Ascending aorta (tissue), 2 donors: ENCODE data around the gene AKT3. TPM values are rescaled to one million over a fixed set of nuclear protein-coding genes. Genes with fewer than 3 reads are reported as not detected.

Experiments
- DNase-seq, 2 donors: peaks; one replicate each; pipeline ENCODE4 v3.0.0-alpha.2; 2019; ENCODE audit warnings: low spot score in 2 of 2
- H3K27ac ChIP-seq, 2 donors: fragments of 200-600 bp; sonication (generic); one replicate each; pipeline ENCODE4 v1.5.1; 2016 to 2017; ENCODE audit warnings: mild to moderate bottlenecking in 1 of 2
- H3K27me3 ChIP-seq: fragments of 200-600 bp; sonication (generic); one replicate; pipeline ENCODE4 v1.5.1; 2017
- H3K36me3 ChIP-seq, 2 donors: fragments of 200-600 bp; sonication (generic); one replicate each; pipeline ENCODE4 v1.5.1; 2016
- H3K4me1 ChIP-seq, 2 donors: fragments of 200-600 bp; sonication (generic); one replicate each; pipeline ENCODE4 v1.5.1; 2016 to 2017; ENCODE audit warnings: mild to moderate bottlenecking in 1 of 2
- H3K4me3 ChIP-seq, 2 donors: fragments of 200-600 bp; sonication (generic); one replicate each; pipeline ENCODE4 v1.5.1; 2016 to 2017; ENCODE audit warnings: mild to moderate bottlenecking in 1 of 2
- H3K9me3 ChIP-seq, 2 donors: fragments of 200-600 bp; sonication (generic); one replicate each; pipeline ENCODE4 v1.5.1; 2016
- intact Hi-C: fragments of 100-400 bp; cut with DNase I; formaldehyde crosslinking; loops from one replicate; pipeline ENCODE4 v1.15.1; 2023
- total RNA-seq: library from RNA; depleted of rRNA; stranded (reverse); fragments of >200 nt; gene quantifications from one replicate; pipeline ENCODE4 v1.1.0, GENCODE V29; 2016
- TF ChIP-seq, protein P1 (sequence below), 3 experiments: fragments of 200-600 bp in 2 of 3; fragments of 450-650 bp in 1 of 3; sonication (generic) in 2 of 3; IDR thresholded peaks; one replicate each; pipeline ENCODE4 v1.5.1; 2016 to 2019; ENCODE audit warnings: antibody characterized with exemption in 3 of 3, mild to moderate bottlenecking in 1 of 3, moderate library complexity in 1 of 3

The AKT3 gene
- total RNA-seq, 1 donor from 2014 or later = 38.0 TPM

DNA sequence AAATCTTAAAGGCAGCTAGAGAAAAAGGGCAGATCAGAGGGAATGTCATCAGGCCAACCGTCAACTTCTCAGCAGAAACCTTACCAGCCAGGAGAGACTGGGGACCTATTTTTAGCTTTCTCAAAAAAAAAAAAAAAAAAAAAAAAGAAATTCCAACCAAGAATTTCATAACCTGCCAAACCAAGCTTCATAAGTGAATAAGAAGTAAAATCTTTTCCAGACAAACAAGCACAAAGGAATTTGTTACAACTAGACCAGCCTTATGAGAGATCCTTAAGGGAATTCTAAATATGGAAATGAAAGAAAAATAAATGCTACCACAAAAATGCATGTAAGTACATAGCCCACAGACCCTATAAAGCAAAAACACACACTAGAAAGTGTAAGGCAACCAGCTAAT is 267.7 kb downstream of the AKT3 start:
- Histone ChIP-seq H3K4me3 (no peak overlapping the region), H3K27me3 (no peaks in the 10 kb centered on the region), H3K36me3 (peaks cover 3 to 37% of the 10 kb centered on the region in 2 donors), H3K27ac (no peak overlapping the region), H3K9me3 (peaks cover 36 to 66% of the 10 kb centered on the region in 2 donors), H3K4me1 (no peaks in the 10 kb centered on the region)
- TF ChIP-seq, protein P1, sequence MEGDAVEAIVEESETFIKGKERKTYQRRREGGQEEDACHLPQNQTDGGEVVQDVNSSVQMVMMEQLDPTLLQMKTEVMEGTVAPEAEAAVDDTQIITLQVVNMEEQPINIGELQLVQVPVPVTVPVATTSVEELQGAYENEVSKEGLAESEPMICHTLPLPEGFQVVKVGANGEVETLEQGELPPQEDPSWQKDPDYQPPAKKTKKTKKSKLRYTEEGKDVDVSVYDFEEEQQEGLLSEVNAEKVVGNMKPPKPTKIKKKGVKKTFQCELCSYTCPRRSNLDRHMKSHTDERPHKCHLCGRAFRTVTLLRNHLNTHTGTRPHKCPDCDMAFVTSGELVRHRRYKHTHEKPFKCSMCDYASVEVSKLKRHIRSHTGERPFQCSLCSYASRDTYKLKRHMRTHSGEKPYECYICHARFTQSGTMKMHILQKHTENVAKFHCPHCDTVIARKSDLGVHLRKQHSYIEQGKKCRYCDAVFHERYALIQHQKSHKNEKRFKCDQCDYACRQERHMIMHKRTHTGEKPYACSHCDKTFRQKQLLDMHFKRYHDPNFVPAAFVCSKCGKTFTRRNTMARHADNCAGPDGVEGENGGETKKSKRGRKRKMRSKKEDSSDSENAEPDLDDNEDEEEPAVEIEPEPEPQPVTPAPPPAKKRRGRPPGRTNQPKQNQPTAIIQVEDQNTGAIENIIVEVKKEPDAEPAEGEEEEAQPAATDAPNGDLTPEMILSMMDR (IDR thresholded peaks at IDR 0.05) = no peak
- intact Hi-C loops = no loop called here
- no peak for DNase-seq

- no peak overlapping the region for H3K27ac ChIP-seq
- DNase-seq = no peak
- H3K4me1 ChIP-seq = no peaks in the 10 kb centered on the region
- peaks cover 0 to 28% of the 10 kb centered on the region in 2 donors for H3K36me3 ChIP-seq
- TF ChIP-seq, protein P1 (IDR thresholded peaks at IDR 0.05) = no peak
- no peak overlapping the region for H3K4me3 ChIP-seq
- peaks cover 36 to 69% of the 10 kb centered on the region in 2 donors for H3K9me3 ChIP-seq
- intact Hi-C loops = no loop called here
- H3K27me3 ChIP-seq = no peaks in the 10 kb centered on the region
Measured at GRCh38 chr1:243580984-243581383, 269.1 kb downstream of the AKT3 start.

DNA sequence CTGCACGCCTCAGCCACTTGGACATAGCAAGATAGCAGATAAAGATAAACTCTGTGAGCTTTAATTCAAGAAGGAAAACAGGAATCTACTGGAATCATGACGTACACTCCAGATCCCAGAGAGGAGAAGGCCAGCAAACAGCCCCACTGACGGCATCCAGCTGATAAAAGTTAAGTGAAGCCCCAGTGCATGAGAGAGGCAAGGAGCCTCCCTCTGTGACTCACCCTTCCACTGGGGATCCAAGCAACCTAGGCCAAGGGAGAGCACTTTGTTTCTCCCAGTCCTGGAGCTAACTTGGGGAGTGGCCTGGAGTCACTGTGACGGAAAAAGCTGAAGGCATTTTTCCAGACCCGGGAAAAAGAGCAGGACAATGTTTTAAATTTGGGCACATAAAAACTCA is 270.0 kb downstream of the AKT3 start:
- H3K27me3 ChIP-seq = no peaks in the 10 kb centered on the region
- H3K4me3 ChIP-seq = no peak overlapping the region
- peaks cover 28 to 59% of the 10 kb centered on the region in 2 donors for H3K9me3 ChIP-seq
- DNase-seq = no peak
- no peak overlapping the region for H3K27ac ChIP-seq
- H3K36me3 ChIP-seq = peaks cover 0 to 22% of the 10 kb centered on the region in 2 donors
- intact Hi-C loops = no loop called here
- TF ChIP-seq, protein P1 (IDR thresholded peaks at IDR 0.05) = no peak
- H3K4me1 ChIP-seq = no peaks in the 10 kb centered on the region

GRCh38 chr1:243575070-243575469 is 275.0 kb downstream of the AKT3 start:
- H3K27ac ChIP-seq = no peak overlapping the region
- H3K4me1 ChIP-seq = no peaks in the 10 kb centered on the region
- TF ChIP-seq, protein P1 (IDR thresholded peaks at IDR 0.05) = no peak
- intact Hi-C loops = no loop called here
- H3K27me3 ChIP-seq = no peaks in the 10 kb centered on the region
- H3K9me3 ChIP-seq = peaks cover 2 to 10% of the 10 kb centered on the region in 2 donors
- H3K36me3 ChIP-seq = peaks cover 0 to 16% of the 10 kb centered on the region in 2 donors
- H3K4me3 ChIP-seq = no peak overlapping the region
- DNase-seq = no peak

- peaks cover 0 to 9% of the 10 kb centered on the region in 2 donors for H3K36me3 ChIP-seq
- intact Hi-C loops = no loop called here
- H3K4me3 ChIP-seq = no peak overlapping the region
Measured at GRCh38 chr1:243572940-243573339, 277.1 kb downstream of the AKT3 start.

More at GRCh38 chr1:243572940-243573339, 277.1 kb downstream of the AKT3 start:
- Histone ChIP-seq H3K27ac (no peak overlapping the region), H3K27me3 (no peaks in the 10 kb centered on the region), H3K4me1 (peaks cover 0 to 3% of the 10 kb centered on the region in 2 donors), H3K9me3 (peaks cover 0 to 10% of the 10 kb centered on the region in 2 donors)
- no peak for DNase-seq
- TF ChIP-seq, protein P1 (IDR thresholded peaks at IDR 0.05) = no peak
